A549 (cell line): ENCODE data around the gene IDH2.

ENCODE experiments used
- BCL3 ChIP-seq: fragments of >200 bp; sonication (Bioruptor Twin); formaldehyde crosslinking; IDR thresholded peaks from 3 replicates; pipeline ENCODE4 v1.6.1; 2016
- RCOR1 ChIP-seq: fragments of 150-350 bp; IDR thresholded peaks from 2 replicates; pipeline ENCODE4 v1.6.1; 2014; ENCODE audit warnings: antibody characterized with exemption, low read length, low read depth
- SREBF2 ChIP-seq: fragments of 450-650 bp; IDR thresholded peaks from 2 replicates; pipeline ENCODE4 v1.6.1; 2014; ENCODE audit warnings: mild to moderate bottlenecking, moderate library complexity
- TFCP2L1 ChIP-seq: fragments of 250-450 bp; sonication (Bioruptor Pico); IDR thresholded peaks from 2 replicates; pipeline ENCODE4 v1.5.0; 2021; ENCODE audit warnings: mild to moderate bottlenecking
- TF ChIP-seq, protein P1 (sequence below): fragments of 250-450 bp; sonication (Bioruptor Pico); IDR thresholded peaks from 2 replicates; pipeline ENCODE4 v1.5.0; 2021; ENCODE audit warnings: mild to moderate bottlenecking, moderate library complexity, borderline replicate concordance
- TF ChIP-seq, protein P2 (sequence below): fragments of >200 bp; sonication (Bioruptor Twin); formaldehyde crosslinking; IDR thresholded peaks from 3 replicates; pipeline ENCODE4 v1.5.1; 2016

- TF ChIP-seq, protein P1, sequence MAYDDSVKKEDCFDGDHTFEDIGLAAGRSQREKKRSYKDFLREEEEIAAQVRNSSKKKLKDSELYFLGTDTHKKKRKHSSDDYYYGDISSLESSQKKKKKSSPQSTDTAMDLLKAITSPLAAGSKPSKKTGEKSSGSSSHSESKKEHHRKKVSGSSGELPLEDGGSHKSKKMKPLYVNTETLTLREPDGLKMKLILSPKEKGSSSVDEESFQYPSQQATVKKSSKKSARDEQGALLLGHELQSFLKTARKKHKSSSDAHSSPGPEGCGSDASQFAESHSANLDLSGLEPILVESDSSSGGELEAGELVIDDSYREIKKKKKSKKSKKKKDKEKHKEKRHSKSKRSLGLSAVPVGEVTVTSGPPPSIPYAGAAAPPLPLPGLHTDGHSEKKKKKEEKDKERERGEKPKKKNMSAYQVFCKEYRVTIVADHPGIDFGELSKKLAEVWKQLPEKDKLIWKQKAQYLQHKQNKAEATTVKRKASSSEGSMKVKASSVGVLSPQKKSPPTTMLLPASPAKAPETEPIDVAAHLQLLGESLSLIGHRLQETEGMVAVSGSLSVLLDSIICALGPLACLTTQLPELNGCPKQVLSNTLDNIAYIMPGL: no peak
- TF ChIP-seq BCL3 (no peak), SREBF2 (no peak), RCOR1 (no peak), TFCP2L1 (no peak)
- TF ChIP-seq, protein P2, sequence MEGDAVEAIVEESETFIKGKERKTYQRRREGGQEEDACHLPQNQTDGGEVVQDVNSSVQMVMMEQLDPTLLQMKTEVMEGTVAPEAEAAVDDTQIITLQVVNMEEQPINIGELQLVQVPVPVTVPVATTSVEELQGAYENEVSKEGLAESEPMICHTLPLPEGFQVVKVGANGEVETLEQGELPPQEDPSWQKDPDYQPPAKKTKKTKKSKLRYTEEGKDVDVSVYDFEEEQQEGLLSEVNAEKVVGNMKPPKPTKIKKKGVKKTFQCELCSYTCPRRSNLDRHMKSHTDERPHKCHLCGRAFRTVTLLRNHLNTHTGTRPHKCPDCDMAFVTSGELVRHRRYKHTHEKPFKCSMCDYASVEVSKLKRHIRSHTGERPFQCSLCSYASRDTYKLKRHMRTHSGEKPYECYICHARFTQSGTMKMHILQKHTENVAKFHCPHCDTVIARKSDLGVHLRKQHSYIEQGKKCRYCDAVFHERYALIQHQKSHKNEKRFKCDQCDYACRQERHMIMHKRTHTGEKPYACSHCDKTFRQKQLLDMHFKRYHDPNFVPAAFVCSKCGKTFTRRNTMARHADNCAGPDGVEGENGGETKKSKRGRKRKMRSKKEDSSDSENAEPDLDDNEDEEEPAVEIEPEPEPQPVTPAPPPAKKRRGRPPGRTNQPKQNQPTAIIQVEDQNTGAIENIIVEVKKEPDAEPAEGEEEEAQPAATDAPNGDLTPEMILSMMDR: no peak
Observed at GRCh38 chr15:90042766-90043529, 59.3 kb downstream of the IDH2 start.
